T-helper 22 cell (primary cell): ENCODE results near the gene NR2C1.
"Not testable (repeated sequence)": the region's sequence is repeated elsewhere in the genome, so short reads cannot be mapped to it uniquely, and the experiment has no call there.

Experiments
- DNase-seq: peaks from one replicate; pipeline ENCODE4 v3.0.0-alpha.2; 2020; ENCODE audit warnings: low read depth

The NR2C1 gene

GRCh38 chr12:95002754-95003153 lies 70.7 kb downstream of the NR2C1 start:
- no peak for DNase-seq

GRCh38 chr12:94998326-94998725 lies 75.1 kb downstream of the NR2C1 start:
- no peak for DNase-seq

- DNase-seq = no peak
These were observed 75.7 kb downstream of the NR2C1 start for GRCh38 chr12:94997726-94998125.

GRCh38 chr12:94997061-94997460 lies 76.4 kb downstream of the NR2C1 start:
- no peak for DNase-seq

GRCh38 chr12:94994312-94994711 lies 79.1 kb downstream of the NR2C1 start:
- no peak for DNase-seq

GRCh38 chr12:94993855-94994254 lies 79.6 kb downstream of the NR2C1 start:
- not testable (repeated sequence) for DNase-seq

GRCh38 chr12:94990222-94990621 lies 83.2 kb downstream of the NR2C1 start:
- DNase-seq = no peak

- DNase-seq = no peak
These were observed 84.9 kb downstream of the NR2C1 start for GRCh38 chr12:94988471-94988870.

GRCh38 chr12:94987801-94988200 lies 85.6 kb downstream of the NR2C1 start:
- no peak for DNase-seq

GRCh38 chr12:94987076-94987669 lies 86.2 kb downstream of the NR2C1 start:
- DNase-seq = no peak

- DNase-seq = not testable (repeated sequence)
These were observed 88.3 kb downstream of the NR2C1 start for GRCh38 chr12:94985099-94985498.

- no peak for DNase-seq
These were observed 90.1 kb downstream of the NR2C1 start for GRCh38 chr12:94983321-94983720.

GRCh38 chr12:94982456-94982855 lies 91.0 kb downstream of the NR2C1 start:
- DNase-seq = no peak

- DNase-seq = no peak
These were observed 92.8 kb downstream of the NR2C1 start for GRCh38 chr12:94980577-94980976.

- DNase-seq = no peak
These were observed 93.5 kb downstream of the NR2C1 start for GRCh38 chr12:94979941-94980340.

GRCh38 chr12:94977766-94978468 lies 95.5 kb downstream of the NR2C1 start:
- DNase-seq = no peak

GRCh38 chr12:94973221-94973620 lies 100.2 kb downstream of the NR2C1 start:
- DNase-seq = no peak

GRCh38 chr12:94972795-94973194 lies 100.6 kb downstream of the NR2C1 start:
- DNase-seq = no peak

- DNase-seq = no peak
These were observed 101.5 kb downstream of the NR2C1 start for GRCh38 chr12:94971923-94972322.

- DNase-seq = no peak
These were observed 102.9 kb downstream of the NR2C1 start for GRCh38 chr12:94970560-94970959.
